IPS-15b (cell line): Measurements from ENCODE around the gene CAVIN3.
"Not testable (repeated sequence)": the region's sequence is repeated elsewhere in the genome, so short reads cannot be mapped to it uniquely, and the experiment has no call there.

ENCODE experiments used
- H3K27me3 ChIP-seq: one replicate; pipeline ENCODE4 v1.6.1; 2013; ENCODE audit warnings: low read length; ENCODE audit not compliant: control insufficient read depth, insufficient read depth
- H3K36me3 ChIP-seq: one replicate; pipeline ENCODE4 v1.6.1; 2013; ENCODE audit warnings: low read length; ENCODE audit not compliant: control insufficient read depth, insufficient read depth
- H3K4me1 ChIP-seq: one replicate; pipeline ENCODE4 v1.6.1; 2013; ENCODE audit warnings: mild to moderate bottlenecking, low read length; ENCODE audit not compliant: control insufficient read depth, insufficient read depth
- H3K4me3 ChIP-seq: one replicate; pipeline ENCODE4 v1.5.1; 2013; ENCODE audit warnings: low read depth, low read length
- H3K9ac ChIP-seq: one replicate; pipeline ENCODE4 v1.6.1; 2013; ENCODE audit warnings: low read depth, mild to moderate bottlenecking, low read length
- H3K9me3 ChIP-seq: one replicate; pipeline ENCODE4 v1.6.1; 2013; ENCODE audit warnings: mild to moderate bottlenecking, low read length; ENCODE audit not compliant: control insufficient read depth, insufficient read depth

Gene CAVIN3

GRCh38 chr11:6298605-6299004 lies 21.7 kb downstream of the CAVIN3 start:
- Histone ChIP-seq H3K36me3 (no peaks in the 10 kb centered on the region), H3K27me3 (peaks cover 3% of the 10 kb centered on the region), H3K4me3 (no peak overlapping the region), H3K9me3 (no peaks in the 10 kb centered on the region), H3K4me1 (peaks cover 33% of the 10 kb centered on the region), H3K9ac (no peak overlapping the region)

GRCh38 chr11:6297831-6298230 lies 22.5 kb downstream of the CAVIN3 start:
- no peak overlapping the region for H3K4me3 ChIP-seq
- H3K4me1 ChIP-seq, result peaks cover 28% of the 10 kb centered on the region
- H3K36me3 ChIP-seq, result no peaks in the 10 kb centered on the region
- no peaks in the 10 kb centered on the region for H3K9me3 ChIP-seq
- H3K27me3 ChIP-seq, result peaks cover 8% of the 10 kb centered on the region
- H3K9ac ChIP-seq, result no peak overlapping the region

- Histone ChIP-seq H3K4me3 (no peak overlapping the region), H3K27me3 (peaks cover 94% of the 10 kb centered on the region), H3K4me1 (peaks cover 11% of the 10 kb centered on the region), H3K9me3 (no peaks in the 10 kb centered on the region), H3K36me3 (no peaks in the 10 kb centered on the region), H3K9ac (no peak overlapping the region)
Observed at GRCh38 chr11:6285019-6285418, 35.3 kb downstream of the CAVIN3 start.

GRCh38 chr11:6284250-6284649 lies 36.1 kb downstream of the CAVIN3 start:
- Histone ChIP-seq H3K4me1 (peaks cover 11% of the 10 kb centered on the region), H3K9ac (no peak overlapping the region), H3K36me3 (no peaks in the 10 kb centered on the region), H3K4me3 (no peak overlapping the region), H3K27me3 (peaks cover 94% of the 10 kb centered on the region), H3K9me3 (no peaks in the 10 kb centered on the region)

GRCh38 chr11:6283453-6284023 lies 36.8 kb downstream of the CAVIN3 start:
- no peaks in the 10 kb centered on the region for H3K9me3 ChIP-seq
- no peaks in the 10 kb centered on the region for H3K36me3 ChIP-seq
- H3K27me3 ChIP-seq, result peaks cover 94% of the 10 kb centered on the region
- no peak overlapping the region for H3K4me3 ChIP-seq
- peaks cover 11% of the 10 kb centered on the region for H3K4me1 ChIP-seq
- no peak overlapping the region for H3K9ac ChIP-seq

- H3K36me3 ChIP-seq, H3K9ac ChIP-seq, H3K9me3 ChIP-seq, H3K4me3 ChIP-seq: not testable (repeated sequence)
- peaks cover 11% of the 10 kb centered on the region for H3K4me1 ChIP-seq
- H3K27me3 ChIP-seq, result peaks cover 67% of the 10 kb centered on the region
Observed at GRCh38 chr11:6280809-6281208, 39.5 kb downstream of the CAVIN3 start.

GRCh38 chr11:6273188-6273587 lies 47.1 kb downstream of the CAVIN3 start:
- H3K9ac ChIP-seq, result no peak overlapping the region
- H3K9me3 ChIP-seq, result no peaks in the 10 kb centered on the region
- no peaks in the 10 kb centered on the region for H3K4me1 ChIP-seq
- no peaks in the 10 kb centered on the region for H3K36me3 ChIP-seq
- H3K27me3 ChIP-seq, result peaks cover 12% of the 10 kb centered on the region
- no peak overlapping the region for H3K4me3 ChIP-seq

- no peak overlapping the region for H3K4me3 ChIP-seq
- no peaks in the 10 kb centered on the region for H3K4me1 ChIP-seq
- no peaks in the 10 kb centered on the region for H3K9me3 ChIP-seq
- H3K36me3 ChIP-seq, result no peaks in the 10 kb centered on the region
- H3K27me3 ChIP-seq, result peaks cover 12% of the 10 kb centered on the region
- no peak overlapping the region for H3K9ac ChIP-seq
Observed at GRCh38 chr11:6271598-6271997, 48.7 kb downstream of the CAVIN3 start.

- no peaks in the 10 kb centered on the region for H3K36me3 ChIP-seq
- H3K27me3 ChIP-seq, result peaks cover 12% of the 10 kb centered on the region
- H3K4me1 ChIP-seq, result no peaks in the 10 kb centered on the region
- no peaks in the 10 kb centered on the region for H3K9me3 ChIP-seq
- no peak overlapping the region for H3K4me3 ChIP-seq
- no peak overlapping the region for H3K9ac ChIP-seq
Observed at GRCh38 chr11:6270584-6271246, 49.6 kb downstream of the CAVIN3 start.

- Histone ChIP-seq H3K9me3 (no peaks in the 10 kb centered on the region), H3K27me3 (peaks cover 12% of the 10 kb centered on the region), H3K36me3 (no peaks in the 10 kb centered on the region), H3K4me1 (no peaks in the 10 kb centered on the region), H3K9ac (no peak overlapping the region), H3K4me3 (no peak overlapping the region)
Observed at GRCh38 chr11:6269994-6270393, 50.3 kb downstream of the CAVIN3 start.
